A549 (cell line): ENCODE measurements around the gene ABCA4. TPM values are rescaled to one million over a fixed set of nuclear protein-coding genes. Genes with fewer than 3 reads are reported as not detected.

ENCODE experiments used
- ATAC-seq, 2 experiments: fragments of 200-7000 bp in 1 of 2; fragments of >200 bp in 1 of 2; cut with Nextera tagmentation in 1 of 2; cut with Tn5 transposase in 1 of 2; 3 replicates each; pipeline versions ENCODE4 v1.8.0 to v1.9.1; 2018 to 2020; ENCODE audit warnings: mild to moderate bottlenecking in 1 of 2, moderate library complexity in 1 of 2
- CTCF ChIA-PET: fragments of 300-600 bp; sonication (Branson Sonifier 250); formaldehyde crosslinking; extraction: SDS; loops from one replicate; lab custom pipeline; 2021; ENCODE audit warnings: antibody characterized with exemption, inconsistent platforms; lab: Yijun Ruan, JAX
- POLR2A ChIA-PET: fragments of 350-600 bp; formaldehyde crosslinking; extraction: SDS; loops from one replicate; lab custom pipeline; 2021; ENCODE audit warnings: antibody characterized with exemption, inconsistent platforms; lab: Yijun Ruan, JAX
- DNase-seq, 2 experiments: peaks; one replicate each; pipeline versions ENCODE4 v3.0.0 to v3.0.0-alpha.2; 2011 to 2016; ENCODE audit warnings: low read depth in 1 of 2, low spot score in 1 of 2
- FAIRE-seq: peaks from 2 replicates; lab custom pipeline; 2011; peaks lifted over from hg19 to GRCh38; lab: Jason Lieb, UNC
- H3K27ac ChIP-seq, 2 experiments: fragments of >200 bp; sonication (Bioruptor Twin); formaldehyde crosslinking; 3 replicates each; pipeline ENCODE4 v1.5.1; 2016 to 2017
- H3K4me1 ChIP-seq: fragments of >200 bp; sonication (Bioruptor Twin); formaldehyde crosslinking; 3 replicates; pipeline ENCODE4 v1.6.1; 2016
- H3K4me2 ChIP-seq: fragments of >200 bp; sonication (Bioruptor Twin); formaldehyde crosslinking; 3 replicates; pipeline ENCODE4 v1.6.1; 2016
- H3K4me3 ChIP-seq: fragments of >200 bp; sonication (Bioruptor Twin); formaldehyde crosslinking; 3 replicates; pipeline ENCODE4 v1.5.1; 2016
- H3K9me3 ChIP-seq: fragments of >200 bp; sonication (Bioruptor Twin); formaldehyde crosslinking; 3 replicates; pipeline ENCODE4 v1.6.1; 2016
- BCL3 ChIP-seq: fragments of >200 bp; sonication (Bioruptor Twin); formaldehyde crosslinking; IDR thresholded peaks from 3 replicates; pipeline ENCODE4 v1.6.1; 2016
- CBX8 ChIP-seq: fragments of 200-600 bp; sonication (generic); IDR thresholded peaks from 2 replicates; pipeline ENCODE4 v1.6.1; 2016
- CHD2 ChIP-seq: fragments of 150-350 bp; IDR thresholded peaks from 2 replicates; pipeline ENCODE4 v1.6.1; 2014; ENCODE audit warnings: low read length; ENCODE audit not compliant: partially characterized antibody
- CTCF ChIP-seq: fragments of >200 bp; sonication (Bioruptor Twin); formaldehyde crosslinking; IDR thresholded peaks from 3 replicates; pipeline ENCODE4 v1.5.1; 2016
- E2F6 ChIP-seq: IDR thresholded peaks from 2 replicates; pipeline ENCODE4 v1.6.1; 2012; ENCODE audit warnings: low read depth, borderline replicate concordance
- EHMT2 ChIP-seq: fragments of 200-600 bp; sonication (generic); IDR thresholded peaks from 2 replicates; pipeline ENCODE4 v1.6.1; 2016; ENCODE audit warnings: antibody characterized with exemption, low read depth, mild to moderate bottlenecking, moderate library complexity
- ESRRA ChIP-seq: fragments of 150-350 bp; IDR thresholded peaks from 2 replicates; pipeline ENCODE4 v1.6.1; 2014; ENCODE audit warnings: mild to moderate bottlenecking, low read length, borderline replicate concordance
- FOSL2 ChIP-seq, 2 experiments: fragments of 450-650 bp in 1 of 2; fragments of >200 bp in 1 of 2; sonication (Bioruptor Twin) in 1 of 2; formaldehyde crosslinking; IDR thresholded peaks; 2 replicates each; pipeline versions ENCODE4 v1.5.0 to v1.6.1; 2016 to 2020; ENCODE audit warnings: mild to moderate bottlenecking in 1 of 2, moderate library complexity in 1 of 2
- GATA3 ChIP-seq: IDR thresholded peaks from 2 replicates; pipeline ENCODE4 v1.6.1; 2012; ENCODE audit warnings: borderline replicate concordance
- HOXB13 ChIP-seq: fragments of 250-450 bp; sonication (Bioruptor Pico); IDR thresholded peaks from 2 replicates; pipeline ENCODE4 v1.5.0; 2020; ENCODE audit warnings: low read depth, mild to moderate bottlenecking, moderate library complexity
- KDM5A ChIP-seq: fragments of 200-600 bp; sonication (generic); IDR thresholded peaks from 2 replicates; pipeline ENCODE4 v1.6.1; 2016; ENCODE audit warnings: antibody characterized with exemption, mild to moderate bottlenecking
- MAX ChIP-seq: IDR thresholded peaks from 2 replicates; pipeline ENCODE4 v1.6.1; 2012
- PHF8 ChIP-seq: fragments of 200-600 bp; sonication (generic); IDR thresholded peaks from 2 replicates; pipeline ENCODE4 v1.6.1; 2016; ENCODE audit warnings: low read depth, mild to moderate bottlenecking, antibody characterized with exemption, moderate library complexity, borderline replicate concordance
- RAD21 ChIP-seq, 2 experiments: fragments of >200 bp in 1 of 2; sonication (Bioruptor Twin) in 1 of 2; formaldehyde crosslinking in 1 of 2; IDR thresholded peaks in 1 of 2; conservative IDR thresholded peaks in 1 of 2; 2 replicates in 1 of 2; 3 replicates in 1 of 2; pipeline ENCODE4 v1.6.1; 2012 to 2018; ENCODE audit warnings: inconsistent platforms in 1 of 2
- RARB ChIP-seq: fragments of 250-450 bp; sonication (Bioruptor Pico); IDR thresholded peaks from 2 replicates; pipeline ENCODE4 v1.8.0; 2021; ENCODE audit warnings: mild to moderate bottlenecking, moderate library complexity
- RNF2 ChIP-seq: fragments of 200-600 bp; sonication (generic); IDR thresholded peaks from 2 replicates; pipeline ENCODE4 v1.6.1; 2016; ENCODE audit warnings: low read depth, mild to moderate bottlenecking, antibody characterized with exemption, moderate library complexity, borderline replicate concordance
- SMC3 ChIP-seq: fragments of >200 bp; sonication (Bioruptor Twin); formaldehyde crosslinking; IDR thresholded peaks from 3 replicates; pipeline ENCODE4 v1.6.1; 2018; ENCODE audit warnings: inconsistent platforms
- USF2 ChIP-seq: fragments of 450-650 bp; IDR thresholded peaks from 2 replicates; pipeline ENCODE4 v1.6.1; 2014; ENCODE audit warnings: antibody characterized with exemption
- WGBS: methylation state at CpG from one replicate; pipeline ENCODE4 v1.1.6; 2017; ENCODE audit errors: missing lambda C conversion rate; 5-methylcytosine and 5-hydroxymethylcytosine counted together
- polyA plus RNA-seq, 4 experiments: library from polyadenylated mRNA; depleted of rRNA in 3 of 4; stranded (reverse); fragments of >200 nt; fragmentation: RNase III in 1 of 4; extraction: RNeasy Plus Mini Kit Qiagen cat#74134 plus additional on column Dnase treatment in 1 of 4; gene quantifications; 2 replicates in 3 of 4; 3 replicates in 1 of 4; pipeline ENCODE4 v1.2.3, GENCODE V29; 2011 to 2017

The ABCA4 gene
- polyA plus RNA-seq, 2 of the 4 experiments (the other 2 are of a cell fraction) = 0.05 to 0.23 TPM

GRCh38 chr1:94047949-94048348, 73.0 kb downstream of the ABCA4 start:
- Histone ChIP-seq H3K4me1 (peaks cover 28% of the 10 kb centered on the region), H3K4me2 (no peak overlapping the region), H3K9me3 (no peaks in the 10 kb centered on the region), H3K27ac (peak overlapping the region in 1 of 2 experiments; percentile 28; a peak in 2 of 6 replicates), H3K4me3 (no peak overlapping the region)
- ChIA-PET CTCF (interaction anchor here (1.6 to 32.3 kb wide), 5 partner anchors 9 to 416 kb away, joined by 5 to 840 read pairs (median 89); no protein-coding TSS in a partner anchor), POLR2A (no interaction called here)
- no peak for DNase-seq
- no peak for FAIRE-seq
- ATAC-seq = no peak
- TF ChIP-seq USF2 (no peak), KDM5A (no peak), EHMT2 (no peak), SMC3 (no peak), BCL3 (no peak), FOSL2 (IDR thresholded peaks at IDR 0.05) (no peak), FOSL2 (CRISPR knock-in tag; IDR thresholded peaks at IDR 0.05) (no peak), RARB (CRISPR knock-in tag) (no peak), ESRRA (no peak), RNF2 (no peak)
- 96% methylated on average over 2 of the region's 2 CpGs for WGBS

- H3K27ac ChIP-seq = peak overlapping the region; percentile 49 to 83
- H3K9me3 ChIP-seq = no peaks in the 10 kb centered on the region
- ATAC-seq = peak; percentile 98 to 99
- peak; percentile 81 to 95 for TF ChIP-seq RAD21 (conservative IDR thresholded peaks at IDR 0.05 in 1 of 2, IDR thresholded peaks at IDR 0.05 in 1 of 2)
- no peak for TF ChIP-seq RNF2
- TF ChIP-seq KDM5A = peak; percentile 67; the same call in 1 of the 2 replicates
- no peak for TF ChIP-seq CHD2
- TF ChIP-seq GATA3 = peak; percentile 33; the same call in 1 of the 2 replicates
- no peak for TF ChIP-seq HOXB13 (CRISPR knock-in tag)
- TF ChIP-seq SMC3 = peak; percentile 97
- TF ChIP-seq CBX8 = no peak
- peak; percentile 92 for TF ChIP-seq USF2
- TF ChIP-seq CTCF = peak; percentile 92
- no peak for TF ChIP-seq PHF8
- TF ChIP-seq E2F6 = 0 out of 2 replicates have a peak, but pooled peaks have one; percentile 55
- TF ChIP-seq MAX = peak; percentile 81
- no peak for FAIRE-seq
- 5% methylated on average over 5 of the region's 22 CpGs for WGBS
- peak overlapping the region; percentile 37 for H3K4me2 ChIP-seq
- ChIA-PET POLR2A (interaction anchor here (1.3 to 1.4 kb wide), 2 partner anchors 16 to 192 kb away, joined by 3 to 5 read pairs; partner anchors contain the start of gene ARHGAP29), CTCF (interaction anchor here (0.6 to 32.3 kb wide), 53 partner anchors 10 to 759 kb away, joined by 3 to 840 read pairs (median 4); partner anchors contain the start of genes ARHGAP29 and GCLM)
- no peak overlapping the region for H3K4me3 ChIP-seq
- peaks cover 17% of the 10 kb centered on the region for H3K4me1 ChIP-seq
- DNase-seq = peak; percentile 93 to 96
Measured at GRCh38 chr1:94045465-94046056, 75.4 kb downstream of the ABCA4 start.
